H1 (cell line): ENCODE data around the gene UCP1. TPM values are rescaled to one million over a fixed set of nuclear protein-coding genes. Genes with fewer than 3 reads are reported as not detected.

Experiments used
- CTCF ChIA-PET: fragments of 300-600 bp; sonication (Branson Sonifier 250); formaldehyde crosslinking; loops from one replicate; lab custom pipeline; 2021; ENCODE audit not compliant: partially characterized antibody; lab: Charles Lee
- POLR2A ChIA-PET: fragments of 300-600 bp; sonication (Branson Sonifier 250); formaldehyde crosslinking; loops from one replicate; lab custom pipeline; 2021; ENCODE audit warnings: inconsistent platforms; ENCODE audit not compliant: partially characterized antibody; lab: Charles Lee
- DNase-seq, 2 experiments: peaks; one replicate each; pipeline versions ENCODE4 v3.0.0 to v3.0.0-alpha.2; 2010 to 2022; ENCODE audit warnings: low spot score in 2 of 2, low read depth in 1 of 2, mixed read lengths in 1 of 2
- FAIRE-seq: peaks from 2 replicates; lab custom pipeline; 2011; peaks lifted over from hg19 to GRCh38; lab: Jason Lieb, UNC
- H2AFZ ChIP-seq: 2 replicates; pipeline ENCODE4 v1.8.1; 2012; ENCODE audit warnings: low read length, inconsistent platforms
- H2AK5ac ChIP-seq: 2 replicates; pipeline ENCODE4 v1.6.1; 2013; ENCODE audit warnings: low read depth, low read length
- H2BK120ac ChIP-seq: replicated peaks from 2 replicates; pipeline ENCODE3; 2013; ENCODE audit warnings: low read depth, low read length, inconsistent platforms
- H2BK12ac ChIP-seq: 2 replicates; pipeline ENCODE4 v1.6.1; 2013; ENCODE audit warnings: low read depth, low read length
- H2BK15ac ChIP-seq: 2 replicates; pipeline ENCODE4 v1.6.1; 2013; ENCODE audit warnings: low read length
- H2BK20ac ChIP-seq: 2 replicates; pipeline ENCODE4 v1.6.1; 2013; ENCODE audit warnings: low read length
- H2BK5ac ChIP-seq: 2 replicates; pipeline ENCODE4 v1.6.1; 2013; ENCODE audit warnings: low read depth, low read length
- H3K14ac ChIP-seq: 2 replicates; pipeline ENCODE4 v1.6.1; 2013; ENCODE audit warnings: inconsistent platforms; ENCODE audit not compliant: insufficient read length
- H3K18ac ChIP-seq: 2 replicates; pipeline ENCODE4 v1.6.1; 2013; ENCODE audit warnings: low read length; ENCODE audit errors: extremely low read depth
- H3K23ac ChIP-seq: 2 replicates; pipeline ENCODE4 v1.6.1; 2013; ENCODE audit warnings: inconsistent platforms; ENCODE audit not compliant: insufficient read length
- H3K23me2 ChIP-seq: 2 replicates; pipeline ENCODE4 v1.6.1; 2013; ENCODE audit warnings: low read depth, low read length
- H3K27ac ChIP-seq: 2 replicates; pipeline ENCODE4 v1.6.1; 2011; ENCODE audit warnings: low read depth, low read length, inconsistent platforms
- H3K27me3 ChIP-seq, 4 experiments: replicated peaks in 1 of 4; 1 replicate in 1 of 4; 2 replicates in 3 of 4; pipeline versions ENCODE4 v1.6.1 to v1.8.1; 2011 to 2013; ENCODE audit warnings: low read length in 3 of 4, mild to moderate bottlenecking in 3 of 4, inconsistent platforms in 2 of 4, mixed read lengths in 2 of 4, moderate library complexity in 1 of 4; ENCODE audit not compliant: control insufficient read depth in 3 of 4, insufficient read depth in 3 of 4; ENCODE audit errors: extremely low read depth in 1 of 4
- H3K36me3 ChIP-seq, 4 experiments: 2 replicates each; pipeline versions ENCODE4 v1.6.1 to v1.8.1; 2011 to 2013; ENCODE audit warnings: mild to moderate bottlenecking in 4 of 4, low read length in 3 of 4, moderate library complexity in 2 of 4, control low read depth in 1 of 4, inconsistent platforms in 1 of 4; ENCODE audit not compliant: insufficient read depth in 4 of 4, control insufficient read depth in 2 of 4
- H3K4ac ChIP-seq: replicated peaks from 2 replicates; pipeline ENCODE3; 2013; ENCODE audit warnings: low read length, low read depth, mixed read lengths, inconsistent platforms; ENCODE audit not compliant: insufficient read length
- H3K4me1 ChIP-seq, 4 experiments: replicated peaks in 1 of 4; 1 replicate in 1 of 4; 2 replicates in 3 of 4; pipeline versions ENCODE4 v1.6.1 to v1.8.1; 2011 to 2013; ENCODE audit warnings: low read length in 3 of 4, inconsistent platforms in 2 of 4, mixed read lengths in 1 of 4; ENCODE audit not compliant: insufficient read depth in 4 of 4, control insufficient read depth in 3 of 4
- H3K4me2 ChIP-seq, 2 experiments: 2 replicates each; pipeline versions ENCODE4 v1.6.1 to v1.8.1; 2011 to 2013; ENCODE audit warnings: low read depth in 2 of 2, low read length in 2 of 2, control low read depth in 1 of 2, inconsistent platforms in 1 of 2, mild to moderate bottlenecking in 1 of 2; ENCODE audit not compliant: insufficient read depth in 1 of 2
- H3K4me3 ChIP-seq, 4 experiments: fragments of 200-600, 300-600 bp in 1 of 4; sonication (generic), shearing (Covaris generic), sonication (Bioruptor Twin) in 1 of 4; 2 replicates each; pipeline versions ENCODE4 v1.5.1 to v1.8.1; 2011 to 2016; ENCODE audit warnings: low read length in 4 of 4, low read depth in 3 of 4, control low read depth in 2 of 4, inconsistent platforms in 2 of 4, mild to moderate bottlenecking in 2 of 4, mixed read lengths in 1 of 4, moderate library complexity in 1 of 4; ENCODE audit not compliant: insufficient read depth in 2 of 4; ENCODE audit errors: extremely low read depth in 1 of 4
- H3K56ac ChIP-seq: replicated peaks from 2 replicates; pipeline ENCODE3; 2013; ENCODE audit warnings: low read depth, mild to moderate bottlenecking, mixed read lengths, low read length, inconsistent platforms; ENCODE audit not compliant: insufficient read length
- H3K79me1 ChIP-seq: 2 replicates; pipeline ENCODE4 v1.6.1; 2013; ENCODE audit warnings: low read depth, low read length, control low read depth
- H3K79me2 ChIP-seq, 2 experiments: 2 replicates each; pipeline versions ENCODE4 v1.6.1 to v1.8.1; 2012 to 2013; ENCODE audit warnings: low read length in 2 of 2, mild to moderate bottlenecking in 2 of 2, inconsistent platforms in 1 of 2; ENCODE audit not compliant: insufficient read depth in 2 of 2, control insufficient read depth in 1 of 2
- H3K9ac ChIP-seq, 4 experiments: replicated peaks in 1 of 4; 1 replicate in 1 of 4; 2 replicates in 3 of 4; pipeline versions ENCODE4 v1.6.1 to v1.8.1; 2011 to 2013; ENCODE audit warnings: low read depth in 3 of 4, low read length in 3 of 4, control low read depth in 2 of 4, mild to moderate bottlenecking in 2 of 4, moderate library complexity in 2 of 4, inconsistent platforms in 1 of 4; ENCODE audit errors: extremely low read depth in 1 of 4
- H3K9me3 ChIP-seq, 2 experiments: 2 replicates each; pipeline versions ENCODE4 v1.6.1 to v1.8.1; 2012 to 2013; ENCODE audit warnings: mild to moderate bottlenecking in 2 of 2, moderate library complexity in 2 of 2, control low read depth in 1 of 2, inconsistent platforms in 1 of 2, low read depth in 1 of 2, low read length in 1 of 2, mixed read lengths in 1 of 2; ENCODE audit not compliant: insufficient read depth in 2 of 2
- H4K20me1 ChIP-seq, 2 experiments: replicated peaks in 1 of 2; 2 replicates each; pipeline versions ENCODE3 to v1.8.1; 2011 to 2013; ENCODE audit warnings: inconsistent platforms in 2 of 2, low read length in 2 of 2, mild to moderate bottlenecking in 1 of 2; ENCODE audit not compliant: insufficient read depth in 2 of 2, control insufficient read depth in 1 of 2
- H4K5ac ChIP-seq: 2 replicates; pipeline ENCODE4 v1.6.1; 2013; ENCODE audit warnings: low read length, low read depth, mixed read lengths, inconsistent platforms; ENCODE audit not compliant: insufficient read length
- H4K8ac ChIP-seq: 2 replicates; pipeline ENCODE4 v1.8.0; 2013; ENCODE audit warnings: mild to moderate bottlenecking, moderate library complexity, low read length, inconsistent platforms; ENCODE audit not compliant: insufficient read depth; ENCODE audit errors: extremely low read depth
- H4K91ac ChIP-seq: replicated peaks from 2 replicates; pipeline ENCODE3; 2013; ENCODE audit warnings: low read length, mixed read lengths, inconsistent platforms; ENCODE audit not compliant: insufficient read length
- FOSL1 ChIP-seq: IDR thresholded peaks from 2 replicates; pipeline ENCODE4 v1.6.1; 2011; ENCODE audit warnings: mild to moderate bottlenecking, low read depth, low read length, moderate library complexity; ENCODE audit not compliant: insufficient read depth
- HDAC2 ChIP-seq, 2 experiments: fragments of 300-600 bp in 1 of 2; sonication (generic) in 1 of 2; IDR thresholded peaks; 2 replicates each; pipeline ENCODE4 v1.6.1; 2011 to 2012; ENCODE audit warnings: low read depth in 2 of 2, low read length in 2 of 2, mild to moderate bottlenecking in 2 of 2, moderate library complexity in 2 of 2, borderline replicate concordance in 1 of 2, inconsistent platforms in 1 of 2
- HDAC6 ChIP-seq: IDR thresholded peaks from one replicate; pipeline ENCODE4 v1.7.1; 2012; ENCODE audit warnings: low read depth, mild to moderate bottlenecking, inconsistent platforms, low read length, moderate library complexity
- JUND ChIP-seq: IDR thresholded peaks from 2 replicates; pipeline ENCODE4 v1.6.1; 2011; ENCODE audit warnings: mild to moderate bottlenecking, improper control_type of control experiment, low read length
- NRF1 ChIP-seq: IDR thresholded peaks from 2 replicates; pipeline ENCODE4 v1.6.1; 2011; ENCODE audit warnings: mild to moderate bottlenecking, low read depth, low read length, improper control_type of control experiment
- PHF8 ChIP-seq: fragments of 200-600 bp; sonication (generic); conservative IDR thresholded peaks from 2 replicates; pipeline ENCODE4 v1.7.1; 2012; ENCODE audit warnings: low read depth, mild to moderate bottlenecking, inconsistent platforms, low read length, moderate library complexity
- POLR2AphosphoS5 ChIP-seq: IDR thresholded peaks from 2 replicates; pipeline ENCODE4 v1.6.1; 2011; ENCODE audit warnings: low read depth, low read length
- ZNF274 ChIP-seq: IDR thresholded peaks from 2 replicates; pipeline ENCODE4 v1.7.0; 2012; ENCODE audit warnings: low read length, borderline replicate concordance; ENCODE audit errors: extremely low read depth
- WGBS, 2 experiments: shearing (Covaris generic) in 1 of 2; methylation state at CpG; one replicate each; pipeline versions ENCODE4 v1.1.6 to v1.1.7; 2013 to 2015; ENCODE audit warnings: low lambda C conversion rate in 2 of 2, mixed read lengths in 2 of 2, inconsistent platforms in 1 of 2, low coverage in 1 of 2, missing lambda C conversion rate in 1 of 2; ENCODE audit not compliant: insufficient replicate concordance in 2 of 2, insufficient coverage in 1 of 2, insufficient read length in 1 of 2; ENCODE audit errors: extremely low coverage in 1 of 2, missing lambda C conversion rate in 1 of 2; 5-methylcytosine and 5-hydroxymethylcytosine counted together
- polyA plus RNA-seq, 7 experiments: library from polyadenylated mRNA; depleted of rRNA in 3 of 7; stranded (reverse) in 5 of 7; unstranded in 2 of 7; fragments of >200 nt in 5 of 7; fragments of 200-250 nt in 2 of 7; gene quantifications; 1 replicate in 5 of 7; 2 replicates in 1 of 7; 4 replicates in 1 of 7; pipeline versions ENCODE4 v1.2.1 to v1.2.3, GENCODE V29; 2011 to 2013; ENCODE audit warnings: missing spikeins in 2 of 7, mixed read lengths in 2 of 7
- total RNA-seq: library from RNA; stranded (reverse); fragmentation: NEBNext Ultra II Directional; extraction: Animal tissue kit (Norgen Biotek cat#: 25700); gene quantifications from 2 replicates; pipeline ENCODE4 v1.2.1, GENCODE V29; 2021

UCP1 gene
- total and polyA plus RNA-seq, 2 of the 8 experiments (the other 6 are each of a cell fraction or from before 2014, with no cell fraction given): 0.20 to 0.44 TPM

- Histone ChIP-seq H3K36me3 (no peaks in the 10 kb centered on the region), H4K20me1 (no peaks in the 10 kb centered on the region), H3K23ac (no peak overlapping the region), H4K91ac (no peak overlapping the region), H3K4me2 (no peak overlapping the region), H3K79me2 (no peaks in the 10 kb centered on the region), H3K27ac (no peak overlapping the region), H2AK5ac (no peak overlapping the region), H4K8ac (no peak overlapping the region), H3K4me1 (peaks cover 0 to 9% (median 4%) of the 10 kb centered on the region in 4 experiments; a peak in 4 of 7 replicates), H3K4ac (no peak overlapping the region), H3K56ac (no peak overlapping the region), H3K14ac (no peak overlapping the region), H3K79me1 (no peaks in the 10 kb centered on the region), H2BK12ac (no peak overlapping the region), H3K4me3 (no peak overlapping the region), H3K9me3 (no peaks in the 10 kb centered on the region), H2BK120ac (no peak overlapping the region), H3K27me3 (no peaks in the 10 kb centered on the region), H4K5ac (no peak overlapping the region), H2AFZ (no peak overlapping the region), H2BK15ac (no peak overlapping the region), H2BK20ac (no peak overlapping the region), H2BK5ac (no peak overlapping the region), H3K9ac (no peak overlapping the region), H3K23me2 (no peaks in the 10 kb centered on the region), H3K18ac (no peak overlapping the region)
- DNase-seq (no peak), FAIRE-seq (no peak)
- WGBS, 2 experiments: 87% methylated on average over 1 of the region's 1 CpG; no CpG with 5 or more reads in 1 of the 2 experiments
- ChIA-PET POLR2A (no interaction called here), CTCF (interaction anchor here (0.9 to 1.0 kb wide), 2 partner anchors 16 to 255 kb away, joined by 3 read pairs; no protein-coding TSS in a partner anchor)
- TF ChIP-seq FOSL1 (no peak), NRF1 (no peak), JUND (no peak), HDAC2 (IDR thresholded peaks at IDR 0.05; ENCODE audit: borderline replicate concordance in 1 of 2, low read depth in 2 of 2, low read length in 2 of 2) (no peak), POLR2AphosphoS5 (no peak), PHF8 (no peak), HDAC6 (no peak), ZNF274 (no peak)
Observed at GRCh38 chr4:140615451-140615850, 46.7 kb upstream of the UCP1 start.
